ENCODE measurements around the gene ZNRF1.

Gene ZNRF1

DNA sequence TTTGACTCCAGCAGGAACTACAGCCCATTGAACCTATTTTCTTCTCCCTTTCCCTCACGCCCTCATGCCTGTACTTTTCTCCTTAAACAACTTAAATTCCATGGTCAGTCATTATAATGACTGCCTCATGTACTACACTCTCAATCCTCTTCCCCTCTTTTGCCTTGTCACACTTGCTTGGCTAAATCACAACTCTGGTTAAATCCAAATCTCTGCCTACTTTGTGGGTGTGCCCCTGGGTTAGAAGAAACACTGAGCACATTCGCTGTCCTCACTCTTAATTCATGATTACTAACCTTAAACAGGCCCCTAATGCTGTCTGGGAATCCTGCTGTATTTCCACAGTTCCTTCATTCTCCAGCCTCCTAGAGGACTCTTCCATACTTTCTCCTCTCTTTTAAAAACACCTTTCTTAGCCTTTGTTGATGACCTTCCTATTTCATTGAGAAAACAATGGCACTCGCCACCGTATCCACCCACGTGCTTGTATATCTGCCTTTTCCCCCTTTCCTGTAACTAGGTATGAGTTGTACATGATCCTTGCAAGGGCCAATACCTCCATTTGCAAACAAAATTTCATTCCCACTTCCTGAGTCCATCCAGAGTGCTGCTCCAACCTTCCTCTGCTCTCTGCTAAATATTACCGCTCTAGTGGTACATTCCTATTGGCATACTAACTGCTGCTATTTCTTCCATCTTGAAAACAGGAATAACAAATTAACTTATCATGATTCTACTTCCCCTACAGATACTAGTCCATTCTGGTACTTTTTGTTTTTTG, 28.9 kb downstream of the ZNRF1 start:
- no peak for DNase-seq

DNA sequence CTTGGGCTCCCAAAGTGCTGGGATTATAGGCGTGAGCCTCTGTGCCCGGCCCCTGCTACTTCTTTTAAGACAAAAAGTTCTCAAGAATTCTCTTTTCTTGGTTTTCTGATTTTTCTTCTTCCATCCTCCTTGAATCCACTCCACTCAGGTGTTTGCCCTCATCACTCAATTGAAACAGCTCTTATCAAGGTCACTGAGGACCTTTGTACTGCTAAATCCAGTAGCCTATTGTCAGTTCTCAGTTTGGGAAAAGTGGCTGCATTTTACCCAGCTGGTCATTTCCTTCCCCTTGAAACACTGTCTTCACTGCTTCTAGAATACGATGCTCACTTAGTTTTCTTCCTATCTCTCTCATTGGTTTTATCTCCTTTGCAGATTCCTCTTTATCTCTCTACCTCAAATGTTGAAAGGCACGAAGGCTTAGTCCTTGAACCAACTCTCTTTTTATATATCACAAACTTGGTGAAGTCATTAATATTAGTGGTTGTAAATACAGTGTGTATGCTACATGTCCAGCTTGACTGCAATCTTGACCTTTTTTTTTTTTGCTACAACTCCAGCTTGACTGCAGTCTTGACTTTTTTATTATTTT, 29.8 kb downstream of the ZNRF1 start:
- DNase-seq = no peak

DNA sequence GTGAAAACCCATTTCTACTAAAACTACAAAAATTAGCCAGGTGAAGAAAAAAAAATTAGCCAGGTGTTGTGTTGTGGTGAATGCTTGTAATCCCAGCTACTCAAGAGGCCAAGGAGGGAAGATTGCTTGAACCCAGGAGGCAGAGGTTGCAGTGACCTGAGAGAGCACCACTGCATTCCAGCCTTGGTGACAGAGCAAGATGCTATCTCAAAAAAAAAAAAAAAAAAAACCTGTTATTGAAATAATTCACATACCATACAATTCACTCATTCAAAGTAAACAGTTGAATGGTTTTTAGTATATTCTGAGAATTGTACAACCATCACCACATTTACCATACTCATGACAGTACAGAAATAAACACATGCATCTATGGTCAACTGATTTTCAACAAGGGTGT, 31.0 kb downstream of the ZNRF1 start:
- DNase-seq = peak; percentile 84

DNA sequence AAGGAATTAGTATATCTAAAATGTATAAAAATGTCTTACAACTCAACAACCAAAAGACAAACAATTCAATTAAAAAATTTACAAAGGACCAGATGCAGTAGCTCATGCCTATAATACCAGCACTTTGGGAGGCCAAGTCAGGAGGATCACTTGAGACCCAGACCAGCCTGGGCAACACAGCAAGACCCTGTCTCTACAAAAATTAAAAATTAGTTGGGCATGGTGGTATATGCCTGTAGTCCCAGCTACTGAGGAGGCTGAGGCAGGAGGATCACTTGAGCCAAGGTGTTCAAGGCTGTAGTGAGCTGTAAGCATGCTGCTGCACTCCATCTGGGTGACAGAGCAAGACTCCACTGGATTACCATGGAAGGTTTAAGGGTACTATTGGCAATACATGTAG, 33.8 kb downstream of the ZNRF1 start:
- DNase-seq = no peak

DNA sequence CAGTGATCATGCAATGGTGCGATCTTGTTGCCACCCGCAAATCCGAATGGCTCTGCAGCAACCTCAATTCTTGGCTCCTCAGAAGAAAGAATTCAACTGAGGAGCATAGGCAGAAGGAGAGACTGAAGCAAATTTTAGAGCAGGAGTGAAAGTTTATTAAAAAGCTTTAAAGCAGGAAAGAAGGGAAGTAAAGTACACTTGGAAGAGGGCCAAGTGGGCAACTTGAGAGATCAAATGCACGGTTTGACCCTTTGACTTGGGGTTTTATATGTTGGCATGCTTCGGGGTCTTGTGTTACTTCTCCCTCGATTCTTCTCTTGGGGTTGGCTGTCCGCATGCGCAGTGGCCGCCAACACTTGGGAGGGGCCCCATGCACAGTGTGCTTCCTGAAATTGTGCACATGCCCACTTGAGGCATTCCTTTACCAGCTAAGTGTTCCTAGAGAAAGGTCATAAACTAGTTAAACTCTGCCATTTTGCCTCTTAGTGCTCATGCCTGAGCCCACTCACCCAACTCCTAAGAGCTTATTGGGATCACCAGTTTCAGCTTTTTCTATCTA, 36.7 kb downstream of the ZNRF1 start:
- no peak for DNase-seq

DNA sequence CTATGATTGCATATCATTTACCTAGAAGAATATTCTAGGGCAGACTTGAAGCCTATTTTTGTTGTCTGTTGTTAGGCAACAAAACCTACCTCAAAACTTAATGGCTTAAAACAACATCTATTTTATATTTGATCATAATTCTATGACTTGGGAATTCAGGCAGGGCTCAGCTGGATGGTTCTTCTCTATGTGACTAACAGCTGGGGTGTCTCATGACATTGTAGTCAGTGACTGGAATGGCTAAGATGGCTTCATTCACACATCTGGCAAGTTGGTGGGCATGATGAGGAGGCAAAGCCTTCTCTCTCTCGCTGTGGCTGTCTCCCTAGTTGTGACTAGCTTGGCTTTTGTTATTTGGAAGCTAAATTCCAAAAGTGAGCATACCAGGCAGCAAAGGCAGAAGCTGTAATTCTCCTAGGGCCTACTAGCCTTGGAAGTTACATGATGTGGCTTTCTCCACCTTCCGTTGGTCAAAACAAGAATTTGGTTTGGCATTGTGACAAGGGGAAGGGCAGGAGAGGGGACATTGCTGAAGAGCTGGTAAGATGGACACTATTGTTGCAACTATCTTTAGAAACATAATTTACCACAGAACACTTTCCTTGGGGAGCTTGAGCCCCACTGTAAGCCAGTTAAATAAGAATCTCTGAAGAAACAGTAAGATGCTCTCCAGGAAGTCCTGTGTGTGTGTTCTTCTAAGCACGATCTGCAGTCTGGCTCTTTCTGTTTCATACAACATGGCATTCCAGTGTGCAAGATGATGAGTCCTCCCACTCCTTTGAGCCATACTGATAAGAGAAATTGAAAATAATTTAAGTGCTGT, 39.4 kb downstream of the ZNRF1 start:
- peak; percentile 21 for DNase-seq

DNA sequence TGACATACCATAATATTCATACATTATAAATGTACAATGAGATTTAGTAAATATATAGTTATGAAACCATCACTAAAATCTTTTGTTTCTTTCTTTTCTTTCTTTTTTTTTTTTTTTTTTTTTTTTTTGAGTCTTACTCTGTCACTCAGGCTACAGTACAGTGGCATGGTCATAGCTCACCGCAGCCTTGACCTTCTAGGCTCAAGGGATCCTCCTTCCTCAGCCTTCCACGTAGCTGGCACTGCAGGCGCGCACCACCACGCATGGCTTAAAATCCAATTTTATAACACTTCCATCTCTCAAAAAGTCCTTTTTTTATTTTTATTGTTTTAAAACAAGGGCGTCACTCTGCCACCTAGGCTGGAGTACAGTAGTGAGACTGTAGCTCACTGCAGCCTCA, 41.1 kb downstream of the ZNRF1 start:
- DNase-seq = no peak

DNA sequence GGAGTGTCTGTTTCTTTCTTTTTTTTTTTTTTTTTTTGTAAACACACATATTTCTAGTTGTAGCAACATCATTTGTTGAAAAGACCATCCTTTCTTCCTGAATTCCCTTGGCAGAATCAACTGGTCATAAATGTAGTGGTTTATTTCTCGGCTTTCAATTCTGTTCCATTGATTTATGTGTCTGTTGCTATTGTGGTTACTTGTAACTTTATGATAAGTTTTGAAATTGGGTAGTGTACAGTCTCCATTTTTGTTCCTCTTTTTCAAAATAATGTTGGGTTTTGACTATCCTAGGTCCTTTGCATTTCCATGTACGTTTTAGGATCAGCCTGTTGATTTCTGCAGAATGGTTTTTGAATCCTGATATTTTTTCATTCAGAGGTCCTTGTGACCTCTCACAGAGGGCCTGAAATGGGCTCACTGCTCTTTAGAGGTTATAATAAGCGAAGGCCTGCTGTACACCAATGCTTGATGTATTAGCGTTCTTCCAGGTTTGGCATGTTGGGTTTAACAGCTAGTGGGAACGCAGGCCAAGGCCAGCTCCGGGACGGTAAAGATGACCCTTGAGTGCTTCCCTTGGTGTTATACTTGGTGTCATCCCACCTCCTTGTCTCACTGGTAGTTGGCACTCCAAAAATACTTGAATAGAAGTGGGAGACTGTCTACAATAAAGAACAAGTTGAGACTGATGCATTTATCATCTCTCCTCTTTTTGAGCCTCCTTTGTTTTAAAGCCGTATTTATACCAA, 43.8 kb downstream of the ZNRF1 start:
- DNase-seq = no peak

DNA sequence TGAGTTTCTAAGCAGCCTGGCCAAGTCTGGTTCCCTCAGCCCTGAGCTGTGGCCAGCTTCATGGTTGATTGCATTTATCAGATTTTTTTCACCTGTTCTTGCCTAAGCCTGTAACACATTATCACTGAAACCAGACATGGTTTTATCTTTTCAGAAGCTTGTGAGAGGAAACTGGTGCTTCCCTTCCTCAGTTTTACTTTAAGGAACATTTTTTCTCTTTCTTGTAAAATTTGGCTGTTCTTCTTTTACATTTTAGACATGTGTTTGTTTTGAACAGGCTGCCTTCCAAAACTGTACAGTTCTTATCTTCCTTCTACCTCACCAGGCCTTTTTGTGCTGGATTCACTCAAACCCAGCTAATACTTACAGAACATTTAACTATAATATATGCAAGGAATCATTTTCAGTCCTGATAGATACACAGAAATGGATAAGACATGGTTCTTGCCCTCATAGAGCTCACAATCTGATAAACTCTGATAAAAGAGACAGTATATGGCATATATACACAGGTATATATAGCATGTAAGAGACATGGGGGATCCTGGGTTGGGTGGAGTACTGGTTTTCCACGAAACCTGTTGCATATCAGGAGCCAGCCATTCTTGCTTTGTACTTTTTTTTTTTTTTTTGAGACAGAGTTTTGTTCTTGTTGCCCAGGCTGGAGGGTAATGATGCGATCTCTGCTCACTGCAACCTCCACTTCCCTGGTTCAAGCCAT, 44.5 kb downstream of the ZNRF1 start:
- no peak for DNase-seq

DNA sequence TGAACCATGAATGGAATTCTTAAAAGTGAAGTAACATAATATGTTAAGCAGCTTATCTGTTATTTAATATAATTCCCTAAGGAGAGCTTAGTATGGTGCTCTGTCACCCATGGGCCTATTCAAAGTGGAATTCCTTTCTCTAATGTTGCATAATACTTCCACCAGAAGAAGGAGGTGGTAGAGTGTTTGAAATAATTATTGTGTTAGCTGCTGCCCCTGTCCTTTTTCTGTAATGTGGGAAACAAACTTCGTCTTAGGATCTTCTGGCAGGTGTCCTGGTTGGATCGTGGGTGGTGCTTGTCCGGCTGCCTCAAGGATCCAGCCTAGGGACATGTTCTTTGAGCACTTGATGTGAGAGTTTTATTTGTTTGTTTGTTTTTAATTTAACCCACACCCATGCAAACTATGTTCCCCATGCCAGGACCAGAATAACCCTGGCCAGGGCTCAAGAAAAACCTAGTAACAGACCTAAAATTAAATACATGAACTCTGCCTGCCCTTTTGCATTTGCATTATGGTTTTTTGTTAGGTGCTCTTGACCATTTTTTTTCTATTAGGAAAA, 46.1 kb downstream of the ZNRF1 start:
- peak; percentile 46 for DNase-seq

DNA sequence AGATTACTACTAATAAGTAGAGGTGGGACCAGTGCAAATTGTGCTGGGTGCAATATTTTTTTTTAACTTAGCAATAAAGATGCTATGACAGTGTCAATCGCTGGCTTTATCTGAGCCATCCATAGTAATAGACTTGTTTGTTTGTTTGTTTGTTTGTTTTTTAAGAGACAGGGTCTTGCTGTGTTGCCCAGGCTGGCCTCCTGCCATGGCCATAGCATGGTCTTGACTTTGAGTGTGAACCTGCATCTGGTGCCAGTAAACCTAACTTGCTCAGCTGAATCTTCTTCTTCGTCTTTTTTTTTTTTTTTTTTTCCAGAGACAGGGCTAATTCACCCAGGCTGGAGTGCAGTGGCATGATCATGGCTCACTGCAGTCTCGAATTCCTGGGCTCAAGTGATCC, 46.6 kb downstream of the ZNRF1 start:
- no peak for DNase-seq

DNA sequence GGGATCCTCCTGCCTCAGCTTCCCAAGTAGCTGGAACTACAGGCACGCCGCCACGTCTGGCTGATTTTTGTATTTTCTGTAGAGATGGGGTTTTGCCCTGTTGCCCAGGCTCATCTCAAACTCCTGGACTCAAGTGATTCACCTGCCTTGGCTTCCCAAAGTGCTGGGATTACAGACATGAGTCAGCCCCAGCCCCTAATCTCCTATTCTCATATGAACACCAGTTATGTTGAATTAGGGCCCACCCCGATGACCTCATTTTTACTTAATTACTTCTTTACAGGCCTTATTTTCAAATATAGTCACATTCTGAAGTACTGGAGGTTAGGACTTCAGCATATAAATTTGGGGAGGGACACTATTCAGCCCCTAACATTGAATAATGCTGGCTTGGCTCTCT, 49.2 kb downstream of the ZNRF1 start:
- no peak for DNase-seq

DNA sequence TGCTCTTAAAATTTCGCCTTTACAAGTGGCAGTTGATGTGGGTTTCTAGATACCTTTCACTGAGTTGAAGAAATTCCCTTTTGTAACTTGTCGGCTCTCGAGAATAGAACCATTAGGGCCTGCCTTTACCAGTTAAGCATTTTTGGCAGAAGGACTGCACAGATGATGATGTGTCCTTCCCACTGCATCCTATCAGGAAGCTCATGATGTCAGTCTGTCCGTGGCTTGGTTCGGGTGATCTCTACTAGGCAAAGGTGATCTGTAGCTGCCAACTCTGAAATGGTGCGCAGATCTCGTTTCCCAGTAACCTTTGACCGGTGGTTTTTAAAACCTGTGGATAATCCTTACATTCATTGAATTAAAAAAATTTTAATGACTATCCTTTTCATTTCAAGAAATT, 49.7 kb downstream of the ZNRF1 start:
- no peak for DNase-seq

DNA sequence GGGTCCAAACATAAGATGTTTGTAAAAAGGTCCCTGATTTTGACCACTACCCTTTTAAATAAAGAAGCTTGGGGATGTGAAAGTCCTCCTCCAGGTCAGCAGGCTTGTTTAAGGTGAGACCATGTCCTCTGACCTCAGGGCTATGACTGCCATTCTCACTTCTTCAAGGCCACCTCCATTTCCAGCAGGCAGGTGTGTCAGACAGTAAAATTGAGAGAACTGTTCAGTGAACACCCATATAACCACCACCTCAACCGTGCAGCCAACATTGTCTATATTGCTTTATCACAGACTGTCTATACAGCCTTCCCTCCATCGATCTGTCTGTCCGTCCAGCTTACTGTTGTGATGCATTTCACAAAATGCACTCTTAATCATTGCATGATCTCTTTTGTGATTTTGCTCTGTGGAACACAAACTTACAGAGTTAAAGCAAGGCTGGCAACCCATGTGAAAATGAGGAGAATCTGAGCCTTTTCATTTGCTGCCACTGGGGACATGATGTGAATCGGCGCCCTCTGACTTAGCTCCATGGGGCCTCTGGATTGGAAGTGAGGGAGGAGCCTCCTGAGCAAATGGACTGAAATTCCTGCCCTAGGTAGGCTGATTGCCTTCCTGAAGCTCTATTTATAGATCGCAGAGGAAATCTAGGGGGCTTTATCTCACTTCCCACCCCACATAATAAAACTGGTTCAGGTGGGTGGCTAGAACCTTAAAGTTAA, 53.8 kb downstream of the ZNRF1 start:
- no peak for DNase-seq

DNA sequence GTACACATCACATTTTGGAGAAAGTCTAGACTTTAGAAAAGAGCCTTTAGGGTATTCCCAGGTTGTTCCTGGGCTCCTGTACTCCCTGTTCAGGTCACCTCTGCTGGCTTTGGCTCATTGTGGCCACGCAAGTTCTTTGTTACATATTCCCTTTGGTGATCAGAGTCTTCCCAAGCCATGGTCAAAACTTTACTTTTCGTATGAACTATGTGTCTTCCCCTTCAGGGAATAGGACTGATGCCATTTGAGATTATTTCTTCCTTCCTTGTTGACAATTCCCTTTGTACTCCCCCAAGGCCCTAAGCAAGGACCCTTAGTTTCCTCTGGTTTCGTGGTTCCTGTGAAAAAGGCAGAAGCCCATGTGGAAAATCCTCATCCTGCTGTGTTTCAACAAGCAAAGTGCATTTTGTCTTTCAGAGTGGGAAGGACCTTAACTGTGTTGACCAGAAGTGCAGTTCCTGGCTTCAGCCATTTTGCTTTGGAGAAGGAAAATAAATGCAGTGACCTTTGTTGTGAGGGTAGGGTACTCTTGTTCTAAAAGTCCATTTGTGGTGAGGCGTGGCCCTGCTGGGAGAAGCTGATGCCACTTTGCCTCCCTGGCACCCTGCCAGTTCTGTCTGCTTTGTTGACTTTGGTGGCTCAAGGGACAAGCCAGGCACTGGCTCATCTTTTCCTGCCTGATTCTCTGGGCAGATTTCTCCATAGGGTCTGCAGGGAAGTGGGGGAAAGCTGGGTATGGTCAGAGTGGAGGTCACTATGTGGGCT, 55.1 kb downstream of the ZNRF1 start:
- DNase-seq = no peak

DNA sequence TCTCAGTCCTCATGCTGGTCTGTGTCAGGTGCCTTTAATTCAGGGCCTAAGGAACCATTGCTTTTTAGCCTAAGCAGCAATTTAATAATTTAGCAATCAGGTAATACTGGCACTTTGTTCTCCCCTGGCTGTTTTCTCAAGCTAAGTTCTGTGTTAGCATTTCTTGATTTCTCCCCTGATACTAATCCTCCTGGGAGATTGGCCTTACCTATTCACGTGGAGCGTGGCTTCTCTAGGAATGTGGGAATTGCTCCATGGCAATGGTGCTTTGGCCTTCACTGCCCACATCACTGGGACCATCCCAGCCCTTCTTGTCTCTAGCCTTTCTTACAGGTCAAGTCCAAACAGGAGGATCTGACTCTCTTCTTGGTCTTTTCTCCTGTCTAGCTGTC, 55.7 kb downstream of the ZNRF1 start:
- DNase-seq = no peak

DNA sequence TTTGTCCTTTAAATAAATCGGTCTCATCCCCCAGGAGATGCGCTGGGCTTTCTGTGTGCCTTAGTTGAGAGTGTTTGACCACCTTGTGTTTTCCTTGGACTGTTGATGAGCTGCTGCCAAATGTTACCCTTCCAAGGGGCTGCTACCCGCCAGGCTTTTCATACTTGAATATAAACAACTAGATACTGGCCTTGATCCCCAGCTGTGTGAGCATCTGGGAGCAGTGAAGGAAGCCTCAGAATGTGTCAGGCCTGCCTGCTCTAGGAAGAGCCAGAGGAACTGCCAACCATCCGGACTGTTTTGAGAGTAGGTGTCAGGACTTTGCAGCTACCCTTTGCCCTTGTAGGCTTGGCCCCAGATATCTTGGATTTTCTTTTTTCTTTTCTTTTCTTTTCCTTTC, 60.0 kb downstream of the ZNRF1 start:
- DNase-seq = no peak

DNA sequence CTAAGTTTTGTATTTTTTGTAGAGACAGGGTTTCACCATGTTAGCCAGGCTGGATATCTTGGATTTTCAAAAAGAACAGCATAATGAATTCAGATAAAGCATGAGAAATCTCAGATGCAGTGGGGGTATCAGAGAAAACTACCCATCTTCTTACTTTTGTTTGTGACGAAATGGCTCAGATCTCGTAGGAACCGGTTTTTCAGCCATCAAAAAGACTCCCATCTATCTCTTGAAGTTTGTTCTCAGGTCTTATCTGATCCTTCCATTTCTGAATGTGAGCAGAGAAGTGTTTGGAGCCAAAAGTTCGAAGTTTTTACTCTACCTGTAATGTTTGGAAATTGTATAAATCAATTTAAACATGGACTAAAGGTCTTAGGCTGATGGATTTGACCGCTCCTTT, 60.6 kb downstream of the ZNRF1 start:
- DNase-seq = no peak

DNA sequence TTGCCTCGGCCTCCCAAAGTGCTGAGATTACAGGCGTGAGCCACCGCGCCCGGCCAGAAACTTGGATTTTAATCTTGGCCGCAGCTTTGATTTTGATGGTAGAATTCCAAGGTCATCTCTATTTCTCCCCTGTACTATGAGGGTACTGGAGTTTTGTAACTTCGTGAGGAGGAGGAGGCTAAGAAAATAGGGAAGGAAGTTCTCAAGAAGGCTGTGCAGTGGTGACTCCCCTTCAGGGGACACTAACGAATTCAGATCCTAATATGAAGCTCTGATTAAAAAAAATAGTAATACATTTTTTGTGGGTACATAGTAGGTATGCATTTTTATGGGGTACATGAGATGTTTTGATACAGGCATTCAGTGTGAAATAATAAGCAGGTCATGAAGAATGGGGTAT, 61.9 kb downstream of the ZNRF1 start:
- DNase-seq = no peak

DNA sequence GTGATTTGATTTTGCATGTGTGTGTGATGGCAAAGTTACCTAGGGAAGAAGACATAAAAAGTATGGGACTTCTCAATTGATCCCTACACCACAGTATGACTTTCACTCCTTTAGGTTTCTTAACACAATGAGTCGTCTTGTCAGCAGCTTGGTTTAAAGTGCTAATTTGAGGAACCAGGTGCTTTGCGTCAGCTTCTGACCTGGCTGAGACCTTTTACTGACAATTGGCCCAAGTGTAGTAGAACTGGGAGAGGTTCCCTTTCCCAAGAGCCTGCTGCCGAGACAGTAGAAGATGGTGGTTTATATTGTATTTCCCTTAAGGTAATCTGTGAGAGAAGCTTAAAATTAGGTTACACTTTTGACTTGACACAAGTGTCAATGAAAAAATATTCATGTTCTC, 62.8 kb downstream of the ZNRF1 start:
- DNase-seq = no peak
